HUES6 (cell line): ENCODE results near the gene TEX14.
"Not testable (repeated sequence)": the region's sequence is repeated elsewhere in the genome, so short reads cannot be mapped to it uniquely, and the experiment has no call there.

ENCODE experiments used
- H3K27ac ChIP-seq: 2 replicates; pipeline ENCODE4 v1.7.0; 2013; ENCODE audit warnings: low read depth, mild to moderate bottlenecking, low read length, inconsistent platforms
- H3K27me3 ChIP-seq: 2 replicates; pipeline ENCODE4 v1.6.1; 2013; ENCODE audit warnings: low read length; ENCODE audit not compliant: control insufficient read depth, insufficient read depth
- H3K36me3 ChIP-seq: 2 replicates; pipeline ENCODE4 v1.6.1; 2013; ENCODE audit warnings: low read length; ENCODE audit not compliant: control insufficient read depth, insufficient read depth
- H3K4me1 ChIP-seq: 2 replicates; pipeline ENCODE4 v1.6.1; 2013; ENCODE audit warnings: low read length; ENCODE audit not compliant: control insufficient read depth, insufficient read depth
- H3K4me3 ChIP-seq: 2 replicates; pipeline ENCODE4 v1.5.1; 2013; ENCODE audit warnings: low read depth, low read length
- H3K9ac ChIP-seq: one replicate; pipeline ENCODE4 v1.6.1; 2013; ENCODE audit warnings: mild to moderate bottlenecking, low read length
- H3K9me3 ChIP-seq: 2 replicates; pipeline ENCODE4 v1.6.1; 2013; ENCODE audit warnings: low read depth, low read length; ENCODE audit not compliant: control insufficient read depth, insufficient read depth

TEX14 gene

GRCh38 chr17:58703137-58703915 lies 11.5 kb upstream of the TEX14 start:
- H3K9ac ChIP-seq: no peak overlapping the region
- H3K36me3 ChIP-seq: peaks cover 22% of the 10 kb centered on the region
- no peak overlapping the region for H3K27ac ChIP-seq
- H3K4me1 ChIP-seq: no peaks in the 10 kb centered on the region
- H3K27me3 ChIP-seq: no peaks in the 10 kb centered on the region
- no peaks in the 10 kb centered on the region for H3K9me3 ChIP-seq
- no peak overlapping the region for H3K4me3 ChIP-seq

- H3K9ac ChIP-seq: no peak overlapping the region
- no peak overlapping the region for H3K4me3 ChIP-seq
- H3K4me1 ChIP-seq: no peaks in the 10 kb centered on the region
- H3K36me3 ChIP-seq: peaks cover 19% of the 10 kb centered on the region
- no peaks in the 10 kb centered on the region for H3K9me3 ChIP-seq
- H3K27ac ChIP-seq: no peak overlapping the region
- H3K27me3 ChIP-seq: no peaks in the 10 kb centered on the region
Measured at GRCh38 chr17:58702708-58703107, 10.9 kb upstream of the TEX14 start.

- no peak overlapping the region for H3K4me3 ChIP-seq
- H3K9me3 ChIP-seq: no peaks in the 10 kb centered on the region
- no peak overlapping the region for H3K27ac ChIP-seq
- H3K36me3 ChIP-seq: peaks cover 17% of the 10 kb centered on the region
- H3K4me1 ChIP-seq: no peaks in the 10 kb centered on the region
- no peaks in the 10 kb centered on the region for H3K27me3 ChIP-seq
- no peak overlapping the region for H3K9ac ChIP-seq
Measured at GRCh38 chr17:58702045-58702476, 10.2 kb upstream of the TEX14 start.

GRCh38 chr17:58699771-58700170 lies 7.9 kb upstream of the TEX14 start:
- H3K36me3 ChIP-seq: peaks cover 19% of the 10 kb centered on the region

GRCh38 chr17:58694826-58695225 lies 3.0 kb upstream of the TEX14 start:
- H3K27me3 ChIP-seq: no peaks in the 10 kb centered on the region
- no peak overlapping the region for H3K9ac ChIP-seq
- H3K4me1 ChIP-seq: peaks cover 7% of the 10 kb centered on the region; the same call in 1 of the 2 replicates
- H3K4me3 ChIP-seq: no peak overlapping the region
- peaks cover 10% of the 10 kb centered on the region for H3K36me3 ChIP-seq
- H3K9me3 ChIP-seq: no peaks in the 10 kb centered on the region
- H3K27ac ChIP-seq: no peak overlapping the region

More at GRCh38 chr17:58699771-58700170, 7.9 kb upstream of the TEX14 start:
- Histone ChIP-seq H3K4me3 (no peak overlapping the region), H3K27me3 (no peaks in the 10 kb centered on the region), H3K9me3 (no peaks in the 10 kb centered on the region), H3K27ac (no peak overlapping the region), H3K4me1 (no peaks in the 10 kb centered on the region), H3K9ac (no peak overlapping the region)

GRCh38 chr17:58694302-58694701 lies 2.5 kb upstream of the TEX14 start:
- H3K27ac ChIP-seq: no peak overlapping the region
- H3K27me3 ChIP-seq: no peaks in the 10 kb centered on the region
- peaks cover 5% of the 10 kb centered on the region for H3K36me3 ChIP-seq
- no peak overlapping the region for H3K9ac ChIP-seq
- H3K4me3 ChIP-seq: no peak overlapping the region
- no peaks in the 10 kb centered on the region for H3K9me3 ChIP-seq
- H3K4me1 ChIP-seq: peaks cover 7% of the 10 kb centered on the region; the same call in 1 of the 2 replicates

- Histone ChIP-seq H3K9me3 (no peaks in the 10 kb centered on the region), H3K4me1 (peaks cover 7% of the 10 kb centered on the region; the same call in 1 of the 2 replicates), H3K9ac (no peak overlapping the region), H3K4me3 (0 out of 2 replicates have a peak overlapping the region, but pooled peaks have one; percentile 76), H3K36me3 (peaks cover 4% of the 10 kb centered on the region; the same call in 1 of the 2 replicates), H3K27me3 (no peaks in the 10 kb centered on the region), H3K27ac (no peak overlapping the region)
Measured at GRCh38 chr17:58693751-58694150, 1.9 kb upstream of the TEX14 start.

GRCh38 chr17:58693208-58693607 lies 1.4 kb upstream of the TEX14 start:
- peak overlapping the region; percentile 76 for H3K4me3 ChIP-seq
- H3K9me3 ChIP-seq: no peaks in the 10 kb centered on the region
- H3K27ac ChIP-seq: no peak overlapping the region; the same call in 1 of the 2 replicates
- H3K36me3 ChIP-seq: peaks cover 4% of the 10 kb centered on the region; the same call in 1 of the 2 replicates
- H3K9ac ChIP-seq: peak overlapping the region; percentile 93
- H3K27me3 ChIP-seq: no peaks in the 10 kb centered on the region
- peaks cover 7% of the 10 kb centered on the region; the same call in 1 of the 2 replicates for H3K4me1 ChIP-seq

- Histone ChIP-seq H3K4me3 (peak within 1 kb of the TSS; percentile 76), H3K27ac (peak within 1 kb of the TSS; percentile 42; the same call in 1 of the 2 replicates), H3K9me3 (no peaks in the 10 kb centered on the region), H3K4me1 (peaks cover 7% of the 10 kb centered on the region; the same call in 1 of the 2 replicates), H3K27me3 (no peaks in the 10 kb centered on the region), H3K9ac (peak within 1 kb of the TSS; percentile 93), H3K36me3 (peaks cover 4% of the 10 kb centered on the region; the same call in 1 of the 2 replicates)
Measured at GRCh38 chr17:58692239-58693055, 602 bp upstream of the TEX14 start, which contains the start of gene RAD51C. TSS of gene RAD51C (plus strand) at chr17:58692602. CDS start at chr17:58692644, 42 bp downstream.

GRCh38 chr17:58690033-58690432 lies 1.8 kb downstream of the TEX14 start:
- not testable (repeated sequence) for H3K9ac ChIP-seq, H3K27me3 ChIP-seq, H3K36me3 ChIP-seq, H3K9me3 ChIP-seq, H3K4me3 ChIP-seq, H3K27ac ChIP-seq, H3K4me1 ChIP-seq
